ENCODE results near the gene PHYH.
"Not testable (repeated sequence)": the region's sequence is repeated elsewhere in the genome, so short reads cannot be mapped to it uniquely, and the experiment has no call there.

The PHYH gene

DNA sequence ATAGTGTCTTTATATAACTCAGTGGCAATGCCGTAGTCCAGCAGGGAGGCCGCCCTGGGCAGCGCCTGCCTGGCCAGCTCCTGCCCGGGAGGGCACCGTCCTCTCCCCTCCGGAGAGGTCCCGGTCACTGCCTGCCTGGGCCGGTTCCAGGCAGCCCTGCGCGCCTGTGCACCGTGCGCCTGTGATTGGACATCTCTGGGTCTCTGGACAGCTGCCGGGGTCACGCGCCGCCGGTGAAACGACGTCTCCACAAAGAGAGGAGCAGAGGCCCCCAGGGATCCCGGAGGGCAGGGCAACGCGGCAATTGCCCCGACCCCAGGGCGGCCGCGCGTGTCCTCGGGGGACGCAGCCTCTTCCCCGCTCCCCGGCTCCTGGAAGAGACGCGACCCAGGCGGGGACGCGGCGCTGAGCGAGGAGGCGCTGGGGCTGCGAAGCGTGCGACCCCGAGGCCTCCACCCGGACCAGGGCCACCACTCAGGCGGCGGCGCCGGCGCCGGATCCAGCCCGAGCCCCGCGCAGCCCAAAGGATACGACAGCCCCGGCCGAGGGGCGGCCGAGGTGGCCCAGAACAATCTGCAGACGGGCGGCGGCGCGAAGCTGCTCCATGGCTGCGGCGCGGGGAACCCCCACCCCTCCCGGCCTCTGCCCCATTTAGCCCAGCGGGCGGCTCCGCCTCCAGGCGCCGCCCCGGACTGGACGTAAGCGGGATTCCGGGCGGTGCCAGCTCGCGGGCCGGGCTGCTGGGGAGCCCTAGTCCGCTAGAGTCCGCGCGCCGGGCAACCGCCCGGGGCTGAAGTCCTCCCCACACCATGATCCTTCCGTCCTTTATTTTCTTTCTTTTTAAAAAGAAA lies at the start of gene PHYH:
TSS of gene PHYH (minus strand) at position 628 of the 851 bp plus-strand sequence. CDS start at position 606, 22 bp downstream.
- peak; percentile 94 for DNase-seq (ENCODE audit: low spot score)

DNA sequence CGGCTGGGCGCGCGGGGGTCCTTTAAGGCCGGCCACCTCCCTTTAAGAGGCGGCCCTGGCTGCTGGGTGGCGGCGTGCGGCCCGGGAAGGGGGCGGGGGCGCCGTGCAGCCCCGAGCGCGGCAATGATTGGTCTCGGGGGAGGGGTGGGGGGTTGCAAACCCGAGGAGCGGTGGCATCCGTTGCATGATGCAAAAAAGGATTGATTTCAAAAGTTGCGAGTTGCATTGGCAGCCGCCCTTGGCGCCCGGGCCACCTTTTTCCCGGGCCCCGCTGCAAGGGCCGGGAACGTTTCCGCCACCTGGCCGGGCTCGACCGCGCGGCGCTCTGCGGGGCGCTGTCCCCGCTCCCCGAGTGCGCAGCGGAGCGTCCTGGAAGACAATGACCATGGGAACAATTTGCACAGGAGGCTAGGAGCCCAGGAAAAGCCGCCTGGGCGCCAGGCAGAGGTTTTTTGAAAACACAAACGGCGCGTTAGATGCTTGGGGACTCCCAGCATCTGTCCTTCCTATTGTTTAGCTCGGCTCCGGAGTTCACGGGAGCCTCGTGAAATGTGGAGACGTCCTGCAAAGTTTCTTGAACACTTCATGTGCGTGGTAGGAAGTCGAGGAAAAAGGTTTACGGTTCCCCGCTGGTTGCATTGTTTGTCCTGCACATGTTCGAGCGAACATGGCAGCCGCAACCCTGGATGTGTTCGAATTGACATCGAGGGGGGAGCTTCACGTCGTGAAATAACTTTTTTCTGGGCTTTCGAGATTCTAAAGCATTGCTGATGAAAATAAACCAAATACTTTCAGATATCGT lies 48.6 kb upstream of the PHYH start, which contains the start of gene SEPHS1:
TSS of gene SEPHS1 (minus strand) at position 78 of the 802 bp plus-strand sequence. CDS start 3,343 bp downstream, outside the sequence.
- peak; percentile 88 for DNase-seq (ENCODE audit: low spot score)

DNA sequence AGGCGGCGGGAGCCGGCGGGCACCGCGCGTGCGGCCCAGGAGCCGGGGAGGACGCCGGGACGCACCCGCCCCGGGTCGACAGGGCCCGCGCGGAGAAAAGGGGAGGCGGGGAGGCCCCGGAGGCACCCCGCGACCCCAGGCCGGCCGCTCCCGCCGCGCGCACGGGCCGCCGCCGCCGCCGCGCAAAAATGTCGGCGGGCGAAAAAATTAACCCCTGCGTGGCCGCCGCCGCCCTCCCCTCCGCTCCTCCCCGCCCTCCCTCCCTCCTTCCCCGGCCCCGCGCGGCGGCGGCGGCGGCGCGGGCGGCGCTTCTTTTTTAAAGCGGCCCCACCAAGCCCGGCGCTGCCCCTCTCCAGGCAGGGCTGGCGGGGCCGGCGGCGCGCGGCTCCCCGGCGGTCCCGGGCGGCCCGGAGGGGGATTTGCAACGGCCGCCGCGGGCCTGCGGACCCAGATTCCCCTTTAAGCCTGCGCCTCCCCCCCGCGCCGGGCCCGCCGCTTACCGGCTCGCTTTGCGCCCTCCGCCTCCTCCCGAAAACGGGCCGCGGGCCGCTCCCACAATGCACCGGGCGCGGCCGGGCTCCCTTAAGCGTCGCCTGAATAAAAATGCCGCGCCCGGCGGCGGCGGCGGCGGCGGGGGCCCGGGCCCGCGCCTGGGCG lies 47.8 kb upstream of the PHYH start:
- peak; percentile 85 for DNase-seq (ENCODE audit: low spot score)

DNA sequence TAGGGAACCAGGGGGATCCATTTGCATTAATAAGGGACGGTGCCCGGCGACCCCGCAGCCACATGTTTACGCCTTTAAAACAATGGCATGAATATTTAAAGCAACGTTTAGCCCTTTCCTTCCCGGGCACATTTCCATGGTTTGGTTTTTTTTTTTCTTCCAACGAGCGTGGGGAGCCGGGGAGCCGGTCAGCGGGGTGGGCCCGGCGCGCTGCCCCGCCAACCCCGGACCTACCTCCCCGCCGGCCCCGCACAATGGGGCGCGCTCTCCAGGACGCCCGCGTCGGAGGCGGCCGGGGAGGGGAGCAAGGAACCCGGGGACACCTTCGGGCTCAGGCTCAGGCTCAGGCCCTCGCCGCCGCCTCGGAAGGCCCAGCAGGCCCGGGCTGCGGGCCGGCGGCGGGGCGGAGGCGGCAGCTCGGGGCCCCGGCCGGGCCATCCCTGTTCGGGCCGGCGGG lies 47.2 kb upstream of the PHYH start:
- no peak for DNase-seq (ENCODE audit: low spot score)

DNA sequence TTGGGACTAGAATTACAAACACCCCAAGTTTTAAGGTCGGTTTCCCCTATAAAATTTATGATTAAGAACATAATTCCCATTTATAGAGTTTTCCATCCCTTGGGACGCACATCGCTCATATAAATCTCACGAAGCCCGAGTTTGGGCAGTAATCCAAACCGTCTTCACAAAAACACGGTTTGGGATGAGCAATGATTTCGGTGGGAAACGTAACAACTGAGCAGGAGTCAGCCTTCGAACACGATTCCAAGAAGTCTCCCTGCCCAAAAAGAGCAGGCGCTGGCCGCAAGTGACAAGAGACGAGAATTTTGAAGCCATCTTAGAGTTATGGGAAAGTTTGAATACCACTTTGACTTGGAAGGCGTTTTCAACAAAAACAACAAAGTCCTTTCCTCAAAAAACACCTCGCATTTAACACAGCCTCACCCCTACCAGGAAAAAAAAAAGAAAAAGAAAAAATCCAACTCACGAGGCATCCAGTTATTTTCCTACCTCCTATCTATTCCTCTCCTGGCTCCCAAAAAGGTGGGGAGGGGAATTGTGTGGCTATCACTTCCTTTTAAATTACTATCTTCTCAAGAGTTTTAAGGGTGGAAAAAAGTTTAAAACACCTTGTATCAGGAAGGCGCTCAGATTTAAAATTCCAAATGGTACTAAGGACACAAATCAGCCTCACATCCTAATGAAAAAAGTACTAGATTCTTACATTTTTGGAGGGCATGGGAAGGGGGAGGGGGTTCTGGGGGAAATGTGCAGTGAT lies 46.6 kb upstream of the PHYH start:
- peak; percentile 51 for DNase-seq (ENCODE audit: low spot score)

DNA sequence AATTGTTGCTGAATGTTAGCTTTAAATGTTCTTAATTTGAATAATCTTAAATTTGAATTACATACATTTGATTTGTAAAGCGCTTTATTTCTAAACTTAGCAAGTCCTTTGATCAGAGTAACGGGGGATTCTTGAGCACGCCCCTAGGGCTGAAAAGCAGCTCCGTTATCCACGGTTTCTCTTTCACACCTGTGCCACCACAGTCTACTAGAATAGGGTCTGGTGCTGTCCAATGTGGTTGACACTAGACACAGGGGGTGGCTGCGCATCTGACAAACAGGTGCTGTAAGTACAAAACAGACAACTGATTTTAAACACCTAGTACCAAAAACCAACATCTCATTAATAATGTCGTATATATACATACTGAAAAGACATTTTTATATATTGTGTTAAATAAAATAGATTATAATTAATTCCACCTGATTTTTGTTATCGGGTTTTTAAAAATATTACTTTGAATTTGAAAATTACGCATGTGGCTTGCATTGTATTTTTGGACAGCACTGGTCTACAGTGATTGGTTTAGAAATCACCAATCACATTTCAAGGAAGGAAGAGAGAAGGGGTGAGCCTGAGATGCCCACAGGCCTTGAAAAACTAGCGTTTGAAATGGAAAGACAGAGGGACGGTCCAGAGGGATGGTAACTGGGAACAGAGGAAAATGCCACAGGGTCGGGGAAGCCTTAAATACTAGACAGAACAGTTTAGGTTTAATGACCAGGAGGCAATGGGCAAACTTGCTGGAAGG lies 40.9 kb upstream of the PHYH start:
- DNase-seq (ENCODE audit: low spot score) = no peak

DNA sequence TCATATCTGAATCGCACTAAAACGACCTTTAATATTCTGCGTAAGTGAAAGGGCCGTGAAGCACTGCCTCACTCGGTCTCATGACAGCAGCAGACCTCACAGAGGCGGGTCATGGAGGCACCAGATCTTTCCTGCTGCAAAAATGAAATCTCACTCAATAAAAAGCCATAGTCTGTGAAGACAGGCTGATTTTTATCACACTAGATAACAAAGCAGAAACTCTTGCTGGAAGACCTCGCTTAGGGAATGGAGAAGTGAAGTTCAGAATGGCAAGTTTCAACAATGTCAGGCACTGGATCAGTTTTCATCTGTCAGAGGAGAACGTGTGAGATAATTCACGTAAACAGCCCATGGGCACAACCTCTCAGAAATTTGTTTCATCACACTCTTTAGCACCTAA lies 40.2 kb upstream of the PHYH start:
- DNase-seq (ENCODE audit: low spot score) = no peak

DNA sequence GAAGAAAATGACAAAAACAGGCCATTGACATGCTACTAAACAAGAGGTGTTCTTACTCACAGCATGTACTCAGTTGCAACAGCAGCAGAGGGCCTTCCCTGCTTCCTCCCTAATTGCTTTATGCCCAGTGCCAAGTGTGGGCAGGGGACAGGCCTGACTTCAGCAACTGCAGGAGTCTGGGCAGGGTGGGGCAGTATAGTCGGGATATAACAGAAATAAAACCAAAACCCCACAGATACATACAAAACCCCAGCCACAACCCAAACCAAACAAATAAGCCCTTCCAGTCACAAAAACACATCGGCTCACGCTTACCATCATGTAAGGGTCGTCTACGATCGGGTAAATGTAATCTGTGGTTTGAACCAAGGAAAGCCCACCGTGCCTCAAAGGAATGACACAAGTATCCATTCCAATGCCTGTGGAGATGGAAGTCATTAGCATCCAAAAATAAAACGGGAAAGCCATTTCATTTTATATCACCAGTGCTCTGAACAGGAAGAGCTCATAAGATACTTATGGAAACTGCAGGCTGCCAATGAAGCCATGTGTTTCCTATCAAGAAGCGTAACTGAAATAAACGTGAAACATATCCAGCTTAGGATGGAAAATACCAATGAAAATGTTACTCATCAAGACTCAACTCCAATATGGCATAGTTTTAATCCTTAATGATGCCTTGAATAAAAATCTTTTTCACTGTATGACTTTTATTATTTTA lies 38.7 kb upstream of the PHYH start:
- DNase-seq (ENCODE audit: low spot score) = no peak

DNA sequence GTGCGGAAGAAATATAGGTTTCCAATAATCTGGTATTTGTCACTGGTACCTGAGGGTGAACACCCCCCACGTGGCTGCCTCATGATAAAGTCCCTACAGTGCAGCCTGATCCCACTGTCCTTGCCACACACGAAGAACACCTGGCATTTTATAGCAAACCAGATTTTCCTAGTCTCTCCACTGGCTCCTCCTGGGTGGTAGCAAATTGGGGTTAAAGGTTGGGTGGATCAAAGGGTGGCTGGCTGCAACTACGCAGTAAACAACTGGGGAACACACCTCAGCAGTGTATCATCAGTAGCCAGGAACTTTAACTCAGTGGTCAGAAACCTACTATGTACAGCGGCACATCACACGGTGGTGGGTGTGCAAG lies 37.9 kb upstream of the PHYH start:
- DNase-seq (ENCODE audit: low spot score) = no peak

DNA sequence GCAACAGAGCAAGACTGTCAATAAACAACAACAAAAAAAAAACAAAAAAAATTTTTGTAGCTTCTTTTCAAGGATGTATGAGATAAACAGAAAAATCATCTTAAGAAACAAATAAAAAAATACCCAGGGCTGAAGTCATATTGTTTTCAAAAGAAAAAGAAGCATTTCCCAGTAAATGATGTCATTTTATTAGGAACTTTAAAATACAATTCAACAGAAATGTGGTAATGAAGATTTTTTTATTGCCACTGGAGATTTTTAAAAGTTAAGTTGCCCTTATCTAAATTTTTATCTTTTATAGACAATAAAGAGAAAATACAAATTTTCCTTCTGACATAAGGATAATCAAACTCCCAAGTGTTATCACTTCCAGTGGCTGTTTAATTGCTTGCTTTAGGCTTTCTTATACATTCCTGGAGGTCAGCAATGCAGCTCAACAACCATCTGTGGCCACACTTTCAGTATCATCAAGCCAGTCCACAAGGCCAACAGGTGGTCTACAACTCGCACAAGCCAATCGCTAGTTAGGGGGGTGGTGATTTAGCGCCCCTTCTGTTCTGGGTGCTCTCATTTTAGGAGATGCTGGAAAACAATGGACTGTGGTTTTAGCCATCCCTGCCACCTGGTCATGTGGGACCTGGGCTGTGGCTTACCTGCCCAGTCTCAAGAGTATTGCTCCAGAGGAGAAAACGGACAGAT lies 37.4 kb upstream of the PHYH start:
- DNase-seq (ENCODE audit: low spot score) = no peak

DNA sequence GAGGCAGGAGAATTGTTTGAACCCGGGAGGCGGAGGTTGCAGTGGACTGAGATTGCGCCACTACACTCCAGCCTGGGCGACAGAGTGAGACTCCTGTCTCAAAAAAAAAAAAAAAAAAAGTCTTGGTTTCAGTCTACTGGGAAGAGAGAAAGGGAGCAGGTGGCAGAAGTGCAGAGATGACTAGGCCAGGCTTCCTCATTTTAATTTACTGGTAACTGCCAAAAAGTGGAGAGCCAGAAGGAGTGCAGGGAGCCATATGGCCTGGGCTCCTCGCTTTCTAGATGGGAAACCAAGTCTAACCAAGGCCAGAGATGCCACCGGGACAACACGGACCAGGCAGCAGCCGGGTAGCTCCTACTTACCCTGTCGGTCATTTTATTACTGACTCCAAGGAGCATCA lies 36.0 kb upstream of the PHYH start:
- DNase-seq (ENCODE audit: low spot score) = no peak

DNA sequence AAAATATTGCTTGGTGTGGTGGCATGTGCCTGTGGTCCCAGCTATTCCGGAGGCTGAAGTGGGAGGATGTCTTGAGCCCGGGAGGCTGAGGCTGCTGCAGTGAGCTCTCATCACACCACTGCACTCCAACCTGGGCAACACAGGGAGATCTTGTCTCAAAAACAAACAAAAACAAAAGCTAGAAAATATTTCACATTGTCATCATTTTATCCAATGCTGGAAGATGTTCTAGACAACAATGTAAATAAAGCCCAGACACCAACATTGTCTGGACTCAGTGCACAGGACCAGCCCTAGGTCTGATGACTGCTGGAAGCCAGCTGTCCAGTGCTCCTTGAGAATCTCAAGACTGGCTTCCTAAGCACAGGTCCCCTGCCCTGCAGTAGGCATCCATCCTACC lies 34.7 kb upstream of the PHYH start:
- no peak for DNase-seq (ENCODE audit: low spot score)

DNA sequence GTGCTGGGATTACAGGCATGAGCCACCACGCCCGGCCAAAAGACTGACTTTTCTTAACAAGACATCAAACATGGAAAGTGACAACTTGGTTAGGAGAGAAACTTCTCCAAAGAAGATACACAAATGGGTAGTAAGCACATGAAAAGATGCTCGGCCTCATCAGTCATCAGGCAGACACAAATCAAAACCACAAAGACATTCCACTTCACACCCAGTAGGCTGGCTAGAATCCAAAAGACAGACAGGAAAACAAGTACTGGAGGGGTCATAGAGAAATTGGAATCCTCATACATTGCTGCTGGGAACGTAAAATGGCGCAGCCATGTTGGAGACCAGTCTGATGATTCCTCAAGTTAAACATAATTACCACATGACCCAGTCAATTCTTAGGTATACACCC lies 31.8 kb upstream of the PHYH start:
- no peak for DNase-seq (ENCODE audit: low spot score)

DNA sequence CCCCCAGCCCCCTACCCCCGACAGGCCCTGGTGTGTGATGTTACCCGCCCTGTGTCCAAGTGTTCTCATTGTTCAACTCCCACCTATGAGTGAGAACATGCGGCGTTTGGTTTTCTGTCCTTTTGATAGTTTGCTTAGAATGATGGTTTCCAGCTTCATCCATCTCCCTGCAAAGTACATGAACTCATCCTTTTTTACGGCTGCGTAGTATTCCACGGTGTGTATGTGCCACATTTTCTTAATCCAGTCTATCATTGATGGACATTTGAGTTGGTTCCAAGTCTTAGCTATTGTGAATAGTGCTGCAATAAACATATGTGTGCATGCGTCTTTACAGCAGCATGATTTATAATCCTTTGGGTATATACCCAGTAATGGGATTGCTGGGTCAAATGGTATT lies 31.1 kb upstream of the PHYH start:
- DNase-seq (ENCODE audit: low spot score) = not testable (repeated sequence)

DNA sequence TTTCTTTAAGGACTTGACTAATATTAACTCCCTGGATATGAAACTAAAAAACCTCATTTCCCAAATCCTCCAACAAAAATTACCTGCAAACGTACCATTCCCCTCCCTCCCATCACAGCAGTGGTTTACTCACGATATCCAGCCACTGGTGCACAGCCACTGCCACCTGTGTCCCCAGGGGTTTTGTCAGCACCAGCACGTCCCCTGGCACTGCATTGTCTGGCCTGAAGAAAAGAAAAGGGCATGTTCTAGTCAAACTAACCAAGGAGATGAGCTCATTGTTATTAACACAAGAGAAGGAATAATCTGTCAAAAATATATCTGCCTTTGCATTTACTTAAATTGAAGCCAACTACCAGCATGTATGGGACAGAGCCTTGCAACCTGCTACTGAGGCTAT lies 29.7 kb upstream of the PHYH start:
- no peak for DNase-seq (ENCODE audit: low spot score)

DNA sequence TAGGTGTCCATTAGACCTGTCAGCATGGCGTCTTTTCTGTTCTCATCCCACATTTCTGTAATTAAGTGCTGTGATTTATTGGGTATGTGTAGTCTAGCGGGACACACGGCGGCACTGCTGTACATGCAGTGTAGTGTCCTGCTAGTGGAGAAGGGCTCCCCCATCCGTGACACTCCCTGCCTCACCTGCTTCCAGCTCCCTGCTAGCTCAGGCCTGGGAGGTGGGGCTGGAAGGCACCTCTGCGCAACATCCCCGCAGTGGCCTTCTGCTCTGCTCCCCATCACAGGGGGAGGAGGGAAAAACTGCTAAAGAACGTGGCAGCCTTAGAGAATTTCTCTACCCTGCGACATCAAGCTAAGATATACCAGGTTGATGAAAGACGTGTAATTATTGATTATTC lies 28.7 kb upstream of the PHYH start:
- DNase-seq (ENCODE audit: low spot score) = no peak

DNA sequence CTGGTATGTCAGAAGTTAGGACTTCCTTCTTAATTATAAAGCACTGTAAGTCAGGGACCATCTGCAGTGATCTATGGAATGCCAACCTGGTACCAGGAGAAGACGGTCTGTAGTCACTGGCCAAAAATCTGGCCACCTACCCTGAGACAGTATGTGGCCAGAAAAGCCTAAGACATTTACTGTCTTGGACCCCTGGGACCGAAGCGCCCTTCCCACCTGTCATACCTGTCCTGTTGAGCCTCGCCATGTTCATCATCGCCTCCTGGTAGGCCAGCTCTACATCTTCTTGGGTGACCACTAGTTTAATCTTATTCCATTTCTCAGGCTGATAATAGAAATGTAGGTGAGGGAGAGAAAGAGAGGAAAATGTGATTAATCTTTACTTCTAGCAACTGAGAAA lies 28.3 kb upstream of the PHYH start:
- no peak for DNase-seq (ENCODE audit: low spot score)

DNA sequence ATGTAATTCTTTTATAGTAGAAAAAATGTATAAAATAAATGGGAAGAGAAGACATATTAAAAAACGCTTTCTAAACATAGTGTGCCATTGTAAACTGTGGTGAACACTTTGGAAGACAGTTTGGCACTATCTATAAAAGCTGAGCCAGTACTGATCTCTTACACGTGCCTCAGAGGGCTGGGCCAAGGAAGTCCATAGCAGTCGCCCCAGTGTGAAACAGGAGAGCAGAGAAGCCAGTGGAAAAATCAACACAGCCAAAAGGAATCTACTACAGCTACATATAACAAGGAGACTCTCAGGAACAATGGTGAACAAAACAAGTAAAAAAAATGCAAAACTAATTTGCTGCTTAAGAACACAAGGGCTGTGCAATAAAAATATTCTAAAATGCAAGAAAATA lies 27.7 kb upstream of the PHYH start:
- no peak for DNase-seq (ENCODE audit: low spot score)

DNA sequence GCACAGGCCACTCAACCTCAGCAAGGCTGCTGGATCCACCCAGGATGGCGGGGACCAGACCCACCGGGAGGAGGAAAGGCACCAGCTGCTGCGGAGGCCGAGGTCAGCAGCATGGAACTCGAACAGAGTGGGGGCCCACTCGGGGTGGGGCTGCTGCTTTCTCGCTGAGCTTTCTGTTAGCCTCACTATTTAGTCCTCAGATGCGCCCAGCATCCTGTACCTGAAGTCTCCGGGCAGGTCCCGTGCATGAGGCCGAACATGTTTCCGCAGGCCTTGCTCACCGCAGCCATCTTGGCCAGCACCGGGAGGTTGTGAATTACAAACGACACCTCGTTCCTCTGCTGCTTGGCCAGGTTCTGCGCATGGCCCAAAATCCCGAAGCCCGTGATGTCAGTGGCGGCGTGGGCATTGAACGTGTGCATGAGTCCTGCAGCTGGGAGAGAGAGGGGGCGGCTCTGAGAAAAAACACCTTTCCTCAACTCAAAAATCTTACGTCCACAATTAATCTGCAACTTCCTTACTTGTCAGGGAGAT lies 22.8 kb upstream of the PHYH start:
- no peak for DNase-seq (ENCODE audit: low spot score)

DNA sequence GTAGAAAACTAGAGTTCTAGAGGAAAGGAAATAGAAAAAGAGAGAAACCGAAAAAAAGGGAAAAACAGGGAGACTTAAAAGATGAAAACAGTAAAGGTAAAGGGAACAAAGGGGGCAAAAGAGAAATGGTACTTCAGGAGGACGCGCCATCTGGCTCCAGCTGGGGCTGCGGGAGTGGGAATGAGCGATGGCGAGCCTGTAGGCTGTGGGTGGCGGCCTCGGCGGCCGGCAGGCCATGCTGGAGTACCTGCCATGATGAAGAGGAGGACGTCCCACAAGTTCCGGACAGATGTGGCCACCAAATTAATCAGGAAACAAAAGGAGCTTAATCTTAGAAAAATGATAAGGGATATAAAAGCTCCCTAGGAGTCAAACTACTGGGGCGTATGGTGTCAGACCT lies 21.7 kb upstream of the PHYH start:
- DNase-seq (ENCODE audit: low spot score) = no peak

All from AG08396 (cell line).